Kidney (tissue), 14 donors: ENCODE results near the gene SLC25A30. TPM values are rescaled to one million over a fixed set of nuclear protein-coding genes. Genes with fewer than 3 reads are reported as not detected.

Experiments used
- DNase-seq, 5 donors: peaks; one replicate each; pipeline ENCODE4 v3.0.0-alpha.2; 2013 to 2020
- FAIRE-seq: peaks from 2 replicates; lab custom pipeline; 2012; peaks lifted over from hg19 to GRCh38; lab: Jason Lieb, UNC
- H3K27ac ChIP-seq, 2 donors: one replicate each; pipeline ENCODE4 v1.7.0; 2013; ENCODE audit warnings: low read depth in 2 of 2, low read length in 2 of 2, inconsistent platforms in 1 of 2
- H3K27me3 ChIP-seq: one replicate; pipeline ENCODE4 v1.7.1; 2013; ENCODE audit warnings: low read length, inconsistent platforms; ENCODE audit not compliant: control insufficient read depth, insufficient read depth
- H3K36me3 ChIP-seq, 3 donors: one replicate each; pipeline versions ENCODE4 v1.7.0 to v1.7.1; 2013; ENCODE audit warnings: low read length in 3 of 3, control low read depth in 1 of 3, inconsistent platforms in 1 of 3; ENCODE audit not compliant: insufficient read depth in 3 of 3, control insufficient read depth in 2 of 3
- H3K4me1 ChIP-seq, 3 donors: one replicate each; pipeline versions ENCODE4 v1.7.0 to v1.7.1; 2013; ENCODE audit warnings: low read length in 3 of 3, inconsistent platforms in 1 of 3, low read depth in 1 of 3; ENCODE audit not compliant: control insufficient read depth in 2 of 3, insufficient read depth in 2 of 3
- H3K4me3 ChIP-seq, 3 donors: one replicate each; pipeline versions ENCODE4 v1.7.0 to v1.8.1; 2013; ENCODE audit warnings: low read length in 3 of 3, control low read depth in 1 of 3, inconsistent platforms in 1 of 3
- H3K9ac ChIP-seq, 3 donors: one replicate each; pipeline versions ENCODE4 v1.7.0 to v1.7.1; 2013; ENCODE audit warnings: low read length in 3 of 3, control low read depth in 1 of 3, inconsistent platforms in 1 of 3
- H3K9me3 ChIP-seq, 3 donors: one replicate each; pipeline versions ENCODE4 v1.7.0 to v1.7.1; 2013; ENCODE audit warnings: low read length in 3 of 3, control low read depth in 1 of 3, inconsistent platforms in 1 of 3; ENCODE audit not compliant: control insufficient read depth in 2 of 3, insufficient read depth in 1 of 3
- CTCF ChIP-seq: IDR thresholded peaks from 3 replicates; pipeline ENCODE4 v1.5.1; 2012; ENCODE audit warnings: mild to moderate bottlenecking, moderate library complexity, borderline replicate concordance; ENCODE audit not compliant: insufficient read depth; ENCODE audit errors: extremely low read depth
- intact Hi-C: fragments of 100-400 bp; cut with DNase I; formaldehyde crosslinking; loops from one replicate; pipeline ENCODE4 v1.11.1; 2022
- polyA plus RNA-seq: library from polyadenylated mRNA; stranded (reverse); fragments of 350-450 nt; fragmentation: Illumina TruSeq; extraction: RNeasy Lipid Tissue Mini Kit (QIAGEN cat#74804); gene quantifications from one replicate; pipeline ENCODE4 v1.2.3, GENCODE V29; 2014; ENCODE audit warnings: low read depth, low replicate concordance; ENCODE audit not compliant: insufficient read depth
- total RNA-seq: library from RNA; stranded (reverse); fragmentation: NEBNext Ultra II Directional; extraction: Animal tissue kit (Norgen Biotek cat#: 25700); gene quantifications from one replicate; pipeline ENCODE4 v1.2.1, GENCODE V29; 2021
- donor health status: control.
- donor health status: control.
- donor health status: control.
- donor health status: control.
- donor health status: control.
- donor health status: DM: yes; HTN: yes; CAD: no.
- donor health status: Normal renal cell carcinoma (clear cell type).

SLC25A30 gene
- total and polyA plus RNA-seq, 2 donors from 2014 or later: 32.9 to 47.1 TPM

GRCh38 chr13:45415112-45415511 lies 3.1 kb downstream of the SLC25A30 start:
- no peak for DNase-seq
- FAIRE-seq: no peak
- intact Hi-C loops: no loop called here
- Histone ChIP-seq H3K9ac (peak overlapping the region; percentile 37 to 63 (median 61)), H3K4me1 (peaks cover 3 to 29% (median 18%) of the 10 kb centered on the region in 3 donors), H3K36me3 (peaks cover 0 to 5% (median 1%) of the 10 kb centered on the region in 3 donors), H3K4me3 (peak overlapping the region; percentile 53 to 64 (median 60)), H3K27ac (peak overlapping the region; percentile 95 to 97), H3K9me3 (no peaks in the 10 kb centered on the region), H3K27me3 (no peaks in the 10 kb centered on the region)
- no peak for TF ChIP-seq CTCF

GRCh38 chr13:45413826-45414307 lies 4.3 kb downstream of the SLC25A30 start:
- peak overlapping the region in 1 of 3 donors; percentile 41 for H3K9ac ChIP-seq
- peak; percentile 8 for FAIRE-seq
- no peak for TF ChIP-seq CTCF

GRCh38 chr13:45412274-45413049 lies 5.7 kb downstream of the SLC25A30 start:
- DNase-seq: no peak
- Histone ChIP-seq H3K9ac (peak overlapping the region in 1 of 3 donors; percentile 29), H3K4me3 (peak overlapping the region in 1 of 3 donors; percentile 2), H3K4me1 (peaks cover 3 to 29% (median 20%) of the 10 kb centered on the region in 3 donors), H3K27ac (peak overlapping the region; percentile 68 to 97), H3K9me3 (no peaks in the 10 kb centered on the region), H3K27me3 (no peaks in the 10 kb centered on the region), H3K36me3 (peaks cover 3 to 30% (median 18%) of the 10 kb centered on the region in 3 donors)
- no peak for FAIRE-seq
- intact Hi-C loops: no loop called here
- TF ChIP-seq CTCF: no peak

More at GRCh38 chr13:45413826-45414307, 4.3 kb downstream of the SLC25A30 start:
- Histone ChIP-seq H3K4me1 (peaks cover 3 to 29% (median 20%) of the 10 kb centered on the region in 3 donors), H3K9me3 (no peaks in the 10 kb centered on the region), H3K36me3 (peaks cover 0 to 15% (median 6%) of the 10 kb centered on the region in 3 donors), H3K4me3 (peak overlapping the region in 2 of 3 donors; percentile 60 to 64), H3K27ac (peak overlapping the region; percentile 95 to 97), H3K27me3 (no peaks in the 10 kb centered on the region)
- intact Hi-C loops: no loop called here
- DNase-seq: peak in 1 of 5 donors; percentile 58
